ENCODE results near the gene ZNF668. TPM values are rescaled to one million over a fixed set of nuclear protein-coding genes. Genes with fewer than 3 reads are reported as not detected.

Gene ZNF668
- total RNA-seq, 1 donor, result 14.5 TPM

DNA sequence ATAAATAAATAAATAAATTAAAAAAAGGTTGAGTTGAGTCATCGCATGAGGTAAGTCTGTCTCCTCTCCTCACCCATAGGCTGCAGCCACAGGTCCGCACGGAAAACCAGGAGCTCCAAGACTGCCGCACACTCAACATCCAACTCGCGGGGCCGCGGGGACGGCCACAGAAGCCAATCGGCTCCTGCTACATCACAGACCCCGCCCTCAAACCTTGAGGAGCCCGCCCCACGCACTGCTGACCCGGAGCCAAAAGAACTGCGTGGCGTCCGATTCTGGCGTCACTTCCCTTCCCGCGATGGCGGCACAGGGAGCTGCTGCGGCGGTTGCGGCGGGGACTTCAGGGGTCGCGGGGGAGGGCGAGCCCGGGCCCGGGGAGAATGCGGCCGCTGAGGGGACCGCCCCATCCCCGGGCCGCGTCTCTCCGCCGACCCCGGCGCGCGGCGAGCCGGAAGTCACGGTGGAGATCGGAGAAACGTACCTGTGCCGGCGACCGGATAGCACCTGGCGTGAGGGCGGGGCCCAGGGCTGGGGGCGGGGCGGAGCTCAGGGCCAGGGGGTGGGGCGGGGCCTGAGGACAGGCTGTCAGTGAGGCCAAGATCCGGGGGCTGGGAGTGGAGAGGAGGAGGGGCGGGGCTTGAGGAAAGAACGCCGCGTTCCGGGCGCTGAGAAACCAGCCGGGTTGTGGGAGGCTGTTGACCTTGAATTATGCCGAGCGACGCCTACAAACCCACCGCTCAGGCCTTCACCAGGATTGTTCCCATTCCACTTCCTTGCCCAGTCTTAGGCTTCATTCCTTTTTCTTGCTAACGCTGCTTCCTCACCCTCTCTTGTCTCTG, 43.6 kb upstream of the ZNF668 start, which contains the start of gene KAT8:
Gene KAT8, plus strand, starts transcription at position 281 of the 839 bp plus-strand sequence. Its CDS starts 18 bp downstream, at position 299.
- H3K4me2 ChIP-seq (ENCODE audit: insufficient read depth, low read length), result peak within 1 kb of the TSS; percentile 95
- H3K4me1 ChIP-seq (ENCODE audit: insufficient read depth, low read length), result peaks cover 11% of the 10 kb centered on the region
- peaks cover 6% of the 10 kb centered on the region for H4K20me1 ChIP-seq (ENCODE audit: insufficient read depth, low read length)
- no peaks in the 10 kb centered on the region for H3K9me3 ChIP-seq (ENCODE audit: low read depth, low read length)
- H3K79me2 ChIP-seq (ENCODE audit: insufficient read depth, low read length), result peaks cover 24% of the 10 kb centered on the region
- peak within 1 kb of the TSS; percentile 97 for H3K27ac ChIP-seq (ENCODE audit: low read depth, low read length)
- peak within 1 kb of the TSS; percentile 86 for H2AFZ ChIP-seq (ENCODE audit: low read length)
- H3K4me3 ChIP-seq (ENCODE audit: insufficient read depth, low read length), result peak within 1 kb of the TSS; percentile 80
- H3K27me3 ChIP-seq (ENCODE audit: insufficient read depth, low read length), result no peaks in the 10 kb centered on the region
- TF ChIP-seq, protein P1, sequence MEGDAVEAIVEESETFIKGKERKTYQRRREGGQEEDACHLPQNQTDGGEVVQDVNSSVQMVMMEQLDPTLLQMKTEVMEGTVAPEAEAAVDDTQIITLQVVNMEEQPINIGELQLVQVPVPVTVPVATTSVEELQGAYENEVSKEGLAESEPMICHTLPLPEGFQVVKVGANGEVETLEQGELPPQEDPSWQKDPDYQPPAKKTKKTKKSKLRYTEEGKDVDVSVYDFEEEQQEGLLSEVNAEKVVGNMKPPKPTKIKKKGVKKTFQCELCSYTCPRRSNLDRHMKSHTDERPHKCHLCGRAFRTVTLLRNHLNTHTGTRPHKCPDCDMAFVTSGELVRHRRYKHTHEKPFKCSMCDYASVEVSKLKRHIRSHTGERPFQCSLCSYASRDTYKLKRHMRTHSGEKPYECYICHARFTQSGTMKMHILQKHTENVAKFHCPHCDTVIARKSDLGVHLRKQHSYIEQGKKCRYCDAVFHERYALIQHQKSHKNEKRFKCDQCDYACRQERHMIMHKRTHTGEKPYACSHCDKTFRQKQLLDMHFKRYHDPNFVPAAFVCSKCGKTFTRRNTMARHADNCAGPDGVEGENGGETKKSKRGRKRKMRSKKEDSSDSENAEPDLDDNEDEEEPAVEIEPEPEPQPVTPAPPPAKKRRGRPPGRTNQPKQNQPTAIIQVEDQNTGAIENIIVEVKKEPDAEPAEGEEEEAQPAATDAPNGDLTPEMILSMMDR (IDR thresholded peaks at IDR 0.05; ENCODE audit: extremely low read depth, low read depth, low read length), result no peak
- H3K36me3 ChIP-seq (ENCODE audit: insufficient read depth, low read length), result peaks cover 39% of the 10 kb centered on the region
- DNase-seq (ENCODE audit: insufficient read length, low spot score, missing footprints), result peak; percentile 99

DNA sequence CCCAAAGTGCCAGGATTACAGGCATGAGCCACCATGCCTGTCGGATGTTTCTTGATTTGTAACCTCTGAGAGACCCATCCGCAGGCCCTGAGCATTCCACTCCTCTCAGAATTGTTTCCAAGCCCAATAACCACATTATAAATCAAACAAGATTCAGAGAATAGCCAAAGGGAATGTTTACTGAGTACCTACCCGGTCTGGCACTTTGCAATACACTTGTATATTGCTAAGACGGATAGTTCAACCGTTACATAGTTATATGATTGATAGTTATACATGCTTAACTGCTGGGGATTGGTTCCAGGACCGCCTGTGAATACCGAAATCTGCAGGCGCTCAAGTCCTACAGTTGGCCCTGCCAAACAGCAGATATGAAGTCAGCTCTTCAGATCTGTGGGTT, 40.4 kb upstream of the ZNF668 start:
- Histone ChIP-seq H3K79me2 (ENCODE audit: insufficient read depth, low read length) (peaks cover 16% of the 10 kb centered on the region), H2AFZ (ENCODE audit: low read length) (no peak overlapping the region), H3K4me2 (ENCODE audit: insufficient read depth, low read length) (no peak overlapping the region), H3K36me3 (ENCODE audit: insufficient read depth, low read length) (peaks cover 39% of the 10 kb centered on the region), H4K20me1 (ENCODE audit: insufficient read depth, low read length) (peaks cover 9% of the 10 kb centered on the region), H3K9me3 (ENCODE audit: low read depth, low read length) (no peaks in the 10 kb centered on the region), H3K27ac (ENCODE audit: low read depth, low read length) (no peak overlapping the region), H3K4me1 (ENCODE audit: insufficient read depth, low read length) (peaks cover 12% of the 10 kb centered on the region), H3K4me3 (ENCODE audit: insufficient read depth, low read length) (no peak overlapping the region), H3K27me3 (ENCODE audit: insufficient read depth, low read length) (no peaks in the 10 kb centered on the region)
- TF ChIP-seq, protein P1 (IDR thresholded peaks at IDR 0.05; ENCODE audit: extremely low read depth, low read depth, low read length), result no peak
- DNase-seq (ENCODE audit: insufficient read length, low spot score, missing footprints), result peak; percentile 35

DNA sequence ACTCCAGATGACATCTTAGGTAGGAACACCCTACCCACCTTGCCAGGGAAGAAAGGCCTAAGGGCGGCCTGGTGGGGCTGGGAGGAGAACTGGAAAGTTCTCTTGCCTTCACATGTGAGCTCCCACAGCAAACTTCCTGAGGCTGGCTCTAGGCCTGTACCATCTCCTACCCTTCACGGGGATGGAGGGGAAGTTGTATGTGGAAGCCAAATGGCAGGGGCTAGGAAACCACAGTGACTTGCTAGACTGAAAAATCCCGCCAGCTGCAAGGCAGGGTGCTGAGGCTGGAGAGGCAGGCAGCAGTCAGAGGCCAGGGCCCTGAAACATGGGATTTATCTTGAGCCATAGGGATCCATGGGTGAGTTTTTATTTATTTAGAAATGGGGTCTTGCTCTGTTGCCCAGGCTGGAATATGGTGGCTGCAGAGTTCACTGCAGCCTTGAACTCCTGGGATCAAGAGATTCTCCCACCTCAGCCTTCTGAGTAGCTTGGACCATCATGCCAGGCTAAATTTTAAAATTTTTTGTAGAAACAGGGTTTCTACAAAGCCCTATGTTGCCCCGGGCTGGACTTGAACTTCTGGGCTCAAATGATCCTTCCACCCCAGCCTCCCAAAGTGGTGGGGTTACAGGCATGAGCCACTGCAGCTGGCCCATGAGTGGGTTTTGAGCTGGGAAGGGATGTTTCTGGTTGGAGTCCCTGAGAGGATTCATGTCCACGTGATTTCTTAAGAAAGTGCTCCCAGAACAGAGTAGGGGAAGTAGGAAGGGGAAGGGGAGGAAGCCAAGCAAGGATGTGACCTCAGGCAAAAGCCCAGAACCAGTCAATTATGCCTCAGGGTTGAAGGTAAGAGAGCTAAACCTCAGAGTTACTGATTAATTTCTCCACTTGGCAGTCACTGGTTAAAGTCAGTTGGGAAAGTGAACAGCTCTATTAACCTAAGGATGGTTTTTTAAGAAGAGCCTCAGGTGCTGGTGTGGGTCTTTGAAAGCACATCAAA, 39.4 kb upstream of the ZNF668 start:
- no peak overlapping the region for H2AFZ ChIP-seq (ENCODE audit: low read length)
- H3K9me3 ChIP-seq (ENCODE audit: low read depth, low read length), result no peaks in the 10 kb centered on the region
- H3K79me2 ChIP-seq (ENCODE audit: insufficient read depth, low read length), result peaks cover 18% of the 10 kb centered on the region
- no peak overlapping the region for H3K4me3 ChIP-seq (ENCODE audit: insufficient read depth, low read length)
- H4K20me1 ChIP-seq (ENCODE audit: insufficient read depth, low read length), result peaks cover 4% of the 10 kb centered on the region
- peaks cover 16% of the 10 kb centered on the region for H3K4me1 ChIP-seq (ENCODE audit: insufficient read depth, low read length)
- H3K36me3 ChIP-seq (ENCODE audit: insufficient read depth, low read length), result peaks cover 38% of the 10 kb centered on the region
- H3K4me2 ChIP-seq (ENCODE audit: insufficient read depth, low read length), result no peak overlapping the region
- peak; percentile 47 for DNase-seq (ENCODE audit: insufficient read length, low spot score, missing footprints)
- TF ChIP-seq, protein P1 (IDR thresholded peaks at IDR 0.05; ENCODE audit: extremely low read depth, low read depth, low read length), result no peak
- H3K27me3 ChIP-seq (ENCODE audit: insufficient read depth, low read length), result no peaks in the 10 kb centered on the region
- no peak overlapping the region for H3K27ac ChIP-seq (ENCODE audit: low read depth, low read length)

Data from osteoblast (primary cell).